Keratinocyte (primary cell): ENCODE data around the gene SNAP25.

Experiments
- CTCF ChIP-seq, 3 experiments: IDR thresholded peaks in 1 of 3; conservative IDR thresholded peaks in 1 of 3; optimal IDR thresholded peaks in 1 of 3; 2 replicates in 2 of 3; 3 replicates in 1 of 3; pipeline versions ENCODE3 to v1.5.1; 2011; ENCODE audit warnings: low read length in 3 of 3, mild to moderate bottlenecking in 3 of 3, moderate library complexity in 2 of 3, control low read depth in 1 of 3, inconsistent platforms in 1 of 3; ENCODE audit not compliant: insufficient read depth in 2 of 3; ENCODE audit errors: extremely low read depth in 1 of 3
- EZH2 ChIP-seq: IDR thresholded peaks from one replicate; pipeline ENCODE4 v1.6.1; 2012; ENCODE audit warnings: inconsistent platforms, mild to moderate bottlenecking, low read length, moderate library complexity

GRCh38 chr20:10174400-10174799 is 44.2 kb upstream of the SNAP25 start:
- TF ChIP-seq CTCF (optimal IDR thresholded peaks at IDR 0.05 in 1 of 3, IDR thresholded peaks at IDR 0.05 in 1 of 3, conservative IDR thresholded peaks at IDR 0.05 in 1 of 3; ENCODE audit: extremely low read depth in 1 of 3, insufficient read depth in 2 of 3, low read length in 3 of 3) (no peak), EZH2 (no peak)
